Pancreas (tissue), 10 donors: ENCODE results near the gene TOR1AIP1. TPM values are rescaled to one million over a fixed set of nuclear protein-coding genes. Genes with fewer than 3 reads are reported as not detected.

ENCODE experiments used
- ATAC-seq, 4 donors: fragments of 200-7000 bp; cut with Tn5 transposase; one replicate each; pipeline versions ENCODE4 v1.8.0 to v1.9.1; 2020; ENCODE audit warnings: mild to moderate bottlenecking in 4 of 4, moderate library complexity in 4 of 4
- DNase-seq, 6 donors: peaks; one replicate each; pipeline ENCODE4 v3.0.0-alpha.2; 2020
- FAIRE-seq: peaks from 2 replicates; lab custom pipeline; 2012; peaks lifted over from hg19 to GRCh38; lab: Jason Lieb, UNC
- H3K27ac ChIP-seq, 4 donors: fragments of 200-600 bp; sonication (generic); 1 replicate in 3 of 4; 2 replicates in 1 of 4; pipeline versions ENCODE4 v1.5.0 to v1.8.0; 2020
- H3K27me3 ChIP-seq, 4 donors: fragments of 200-600 bp; one replicate each; pipeline ENCODE4 v1.8.0; 2021
- H3K36me3 ChIP-seq, 3 donors: fragments of 200-600 bp; sonication (generic) in 1 of 3; one replicate each; pipeline versions ENCODE4 v1.5.0 to v1.8.0; 2020 to 2021
- H3K4me1 ChIP-seq, 3 donors: fragments of 200-600 bp; one replicate each; pipeline ENCODE4 v1.8.0; 2021
- H3K4me3 ChIP-seq, 4 donors: fragments of 200-600 bp; sonication (generic) in 2 of 4; one replicate each; pipeline versions ENCODE4 v1.5.0 to v1.8.0; 2020 to 2021
- H3K9me3 ChIP-seq, 4 donors: fragments of 200-600 bp; one replicate each; pipeline ENCODE4 v1.8.0; 2021
- CTCF ChIP-seq, 4 donors: fragments of 200-600 bp; sonication (generic) in 3 of 4; IDR thresholded peaks; one replicate each; pipeline versions ENCODE4 v1.5.0 to v1.8.0; 2021; ENCODE audit warnings: antibody characterized with exemption in 4 of 4
- WGBS, 2 donors: extraction: QIAGEN DNeasy Blood & Tissue Kit; methylation state at CpG; one replicate each; pipeline ENCODE4 v1.1.7; 2013; 5-methylcytosine and 5-hydroxymethylcytosine counted together
- intact Hi-C, 3 donors: fragments of 100-400 bp; cut with DNase I; formaldehyde crosslinking; loops; one replicate each; pipeline versions ENCODE4 v1.11.1 to v1.14.2; 2022
- polyA plus RNA-seq, 2 donors: library from polyadenylated mRNA; stranded (reverse); fragments of 200-250 nt; gene quantifications; one replicate each; pipeline ENCODE4 v1.2.3, GENCODE V29; 2013
- total RNA-seq, 6 donors: library from RNA; stranded (reverse); fragmentation: NEBNext Ultra II Directional in 4 of 6; extraction: Animal tissue kit (Norgen Biotek cat#: 25700) in 4 of 6; gene quantifications; one replicate each; pipeline versions ENCODE4 v1.2.1 to v1.2.4, GENCODE V29; 2021 to 2023
- donor health status: healthy with polysubstance abuse.
- donor health status: DM: no; HTN: no; CAD: no; lungs with moderate emphysema.
- donor health status: DM: no; HTN: no; CAD: no.
- donor health status: control.
- donor health status: control.
- donor health status: Bipolar disorder and iron deficiency.
- donor health status: DM: yes; HTN: yes; CAD: no.
- donor health status: DM: no; HTN: no; CAD: no.
- donor health status: DM: no; HTN: no; CAD: no.
- donor health status: DM: yes; HTN: yes; CAD: no.

The TOR1AIP1 gene
- total and polyA plus RNA-seq, 8 donors = 8.8 to 29.9 (median 19.0) TPM

- FAIRE-seq = no peak
- intact Hi-C loops = no loop called here
- peaks cover 8 to 25% (median 23%) of the 10 kb centered on the region in 3 donors for H3K4me1 ChIP-seq
- no peaks in the 10 kb centered on the region for H3K9me3 ChIP-seq
- peak; percentile 67 to 92 (median 88) for ATAC-seq
- peaks cover 0 to 32% (median 0%) of the 10 kb centered on the region in 3 donors for H3K36me3 ChIP-seq
- H3K27me3 ChIP-seq = no peaks in the 10 kb centered on the region
- TF ChIP-seq CTCF (IDR thresholded peaks at IDR 0.05) = peak; percentile 27 to 44 (median 38)
- WGBS, 2 donors = 8 to 11% methylated on average over 1 of the region's 1 CpG
- H3K27ac ChIP-seq = no peak overlapping the region
- H3K4me3 ChIP-seq = no peak overlapping the region
- peak in 4 of 6 donors; percentile 18 to 65 (median 55) for DNase-seq
Measured at GRCh38 chr1:179867493-179868330, 14.4 kb upstream of the TOR1AIP1 start.

- Histone ChIP-seq H3K27me3 (no peaks in the 10 kb centered on the region), H3K9me3 (no peaks in the 10 kb centered on the region), H3K27ac (no peak overlapping the region), H3K4me3 (no peak overlapping the region), H3K36me3 (peaks cover 0 to 12% (median 0%) of the 10 kb centered on the region in 3 donors), H3K4me1 (peaks cover 35 to 57% (median 50%) of the 10 kb centered on the region in 3 donors)
- no peak for ATAC-seq
- intact Hi-C loops = no loop called here
- TF ChIP-seq CTCF (IDR thresholded peaks at IDR 0.05) = no peak
- WGBS, 2 donors = 91 to 95% methylated on average over 1 of the region's 1 CpG
- DNase-seq = no peak
- no peak for FAIRE-seq
Measured at GRCh38 chr1:179870870-179871269, 11.2 kb upstream of the TOR1AIP1 start.

- no peak for FAIRE-seq
- peak overlapping the region in 1 of 4 donors; percentile 69 for H3K27ac ChIP-seq
- intact Hi-C loops = no loop called here
Measured at GRCh38 chr1:179871940-179872339, 10.1 kb upstream of the TOR1AIP1 start.

GRCh38 chr1:179872558-179872957 is 9.5 kb upstream of the TOR1AIP1 start:
- no peak for ATAC-seq
- Histone ChIP-seq H3K36me3 (peaks cover 0 to 6% (median 0%) of the 10 kb centered on the region in 3 donors), H3K4me1 (peaks cover 35 to 61% (median 51%) of the 10 kb centered on the region in 3 donors), H3K4me3 (no peak overlapping the region), H3K27me3 (no peaks in the 10 kb centered on the region), H3K9me3 (no peaks in the 10 kb centered on the region), H3K27ac (peak overlapping the region in 2 of 4 donors; percentile 62 to 69)
- no peak for DNase-seq
- 86 to 91% methylated on average over 5 of the region's 5 CpGs for WGBS, 2 donors
- no peak for TF ChIP-seq CTCF (IDR thresholded peaks at IDR 0.05)
- intact Hi-C loops = no loop called here
- FAIRE-seq = no peak

More at GRCh38 chr1:179871940-179872339, 10.1 kb upstream of the TOR1AIP1 start:
- WGBS, 2 donors = 46 to 56% methylated on average over 1 of the region's 1 CpG
- no peak for ATAC-seq
- no peak overlapping the region for H3K4me3 ChIP-seq
- peaks cover 35 to 61% (median 51%) of the 10 kb centered on the region in 3 donors for H3K4me1 ChIP-seq
- no peak for DNase-seq
- TF ChIP-seq CTCF (IDR thresholded peaks at IDR 0.05) = no peak
- peaks cover 0 to 6% (median 0%) of the 10 kb centered on the region in 3 donors for H3K36me3 ChIP-seq
- H3K27me3 ChIP-seq = no peaks in the 10 kb centered on the region
- no peaks in the 10 kb centered on the region for H3K9me3 ChIP-seq
